SJCRH30 (cell line): ENCODE results near the gene PHKA2. TPM values are rescaled to one million over a fixed set of nuclear protein-coding genes. Genes with fewer than 3 reads are reported as not detected.
"Not testable (repeated sequence)": the region's sequence is repeated elsewhere in the genome, so short reads cannot be mapped to it uniquely, and the experiment has no call there.

ENCODE experiments used
- DNase-seq, 2 experiments: peaks; one replicate each; pipeline ENCODE4 v3.0.0-alpha.2; 2015 to 2020
- H3K27ac ChIP-seq: fragments of 250-450 bp; sonication (Bioruptor Pico); 2 replicates; pipeline ENCODE4 v1.5.1; 2020; ENCODE audit warnings: mild to moderate bottlenecking, moderate library complexity
- H3K27me3 ChIP-seq: fragments of 250-450 bp; sonication (Bioruptor Pico); 2 replicates; pipeline ENCODE4 v1.5.1; 2020; ENCODE audit warnings: mild to moderate bottlenecking, moderate library complexity
- H3K36me3 ChIP-seq: fragments of 250-450 bp; sonication (Bioruptor Pico); 2 replicates; pipeline ENCODE4 v1.5.1; 2020; ENCODE audit warnings: mild to moderate bottlenecking, moderate library complexity
- H3K4me1 ChIP-seq: fragments of 250-450 bp; sonication (Bioruptor Pico); 2 replicates; pipeline ENCODE4 v1.5.1; 2020; ENCODE audit warnings: mild to moderate bottlenecking, moderate library complexity
- H3K4me3 ChIP-seq: fragments of 250-450 bp; sonication (Bioruptor Pico); 2 replicates; pipeline ENCODE4 v1.5.1; 2020; ENCODE audit warnings: mild to moderate bottlenecking, moderate library complexity
- H3K9me3 ChIP-seq: fragments of 250-450 bp; sonication (Bioruptor Pico); replicated peaks from 2 replicates; pipeline ENCODE4 v1.5.1; 2020; ENCODE audit warnings: mild to moderate bottlenecking, moderate library complexity
- total RNA-seq: library from RNA; depleted of rRNA; stranded (reverse); fragments of >200 nt; shearing (Covaris generic); gene quantifications from 2 replicates; pipeline ENCODE4 v1.2.3, GENCODE V29; 2014

Gene PHKA2
- total RNA-seq, 1 experiment from 2014 or later = 30.3 TPM

- H3K4me1 ChIP-seq = peaks cover 18% of the 10 kb centered on the region
- H3K9me3 ChIP-seq = no peaks in the 10 kb centered on the region
- H3K4me3 ChIP-seq = no peak overlapping the region
- H3K27me3 ChIP-seq = no peaks in the 10 kb centered on the region
- DNase-seq = no peak
- H3K36me3 ChIP-seq = no peaks in the 10 kb centered on the region
- H3K27ac ChIP-seq = no peak overlapping the region
Measured at GRCh38 chrX:18995221-18995620, 11.3 kb upstream of the PHKA2 start.

GRCh38 chrX:18994713-18995112, 10.8 kb upstream of the PHKA2 start:
- H3K27ac ChIP-seq = no peak overlapping the region
- DNase-seq = no peak
- peaks cover 18% of the 10 kb centered on the region for H3K4me1 ChIP-seq
- H3K27me3 ChIP-seq = no peaks in the 10 kb centered on the region
- no peak overlapping the region for H3K4me3 ChIP-seq
- no peaks in the 10 kb centered on the region for H3K36me3 ChIP-seq
- no peaks in the 10 kb centered on the region for H3K9me3 ChIP-seq

GRCh38 chrX:18992829-18993228, 8.9 kb upstream of the PHKA2 start:
- Histone ChIP-seq H3K4me1 (peaks cover 18% of the 10 kb centered on the region), H3K27ac (peak overlapping the region; percentile 71), H3K9me3 (no peaks in the 10 kb centered on the region), H3K36me3 (no peaks in the 10 kb centered on the region), H3K4me3 (no peak overlapping the region), H3K27me3 (no peaks in the 10 kb centered on the region)
- peak; percentile 46 to 82 for DNase-seq

GRCh38 chrX:18985186-18985435, 1.2 kb upstream of the PHKA2 start:
- no peak for DNase-seq
- Histone ChIP-seq H3K27ac (peak overlapping the region; percentile 96), H3K36me3 (no peaks in the 10 kb centered on the region), H3K27me3 (no peaks in the 10 kb centered on the region), H3K4me1 (0 out of 2 replicates have a peak, but pooled peaks cover 2% of the 10 kb centered on the region), H3K4me3 (peak overlapping the region; percentile 90), H3K9me3 (no peaks in the 10 kb centered on the region)

GRCh38 chrX:18984381-18985185, 669 bp upstream of the PHKA2 start:
- Histone ChIP-seq H3K9me3 (no peaks in the 10 kb centered on the region), H3K36me3 (no peaks in the 10 kb centered on the region), H3K27me3 (no peaks in the 10 kb centered on the region), H3K27ac (peak overlapping the region; percentile 96), H3K4me3 (peak overlapping the region; percentile 90), H3K4me1 (0 out of 2 replicates have a peak, but pooled peaks cover 2% of the 10 kb centered on the region)
- peak; percentile 88 to 90 for DNase-seq

- H3K4me1 ChIP-seq = 0 out of 2 replicates have a peak, but pooled peaks cover 2% of the 10 kb centered on the region
- no peak overlapping the region for H3K27ac ChIP-seq
- H3K4me3 ChIP-seq = no peak overlapping the region
- DNase-seq = no peak
- H3K27me3 ChIP-seq = no peaks in the 10 kb centered on the region
- no peaks in the 10 kb centered on the region for H3K9me3 ChIP-seq
- H3K36me3 ChIP-seq = no peaks in the 10 kb centered on the region
Measured at GRCh38 chrX:18981124-18981807, 2.6 kb downstream of the PHKA2 start.

GRCh38 chrX:18980262-18980661, 3.7 kb downstream of the PHKA2 start:
- not testable (repeated sequence) for H3K36me3 ChIP-seq, H3K27ac ChIP-seq, H3K4me1 ChIP-seq, H3K9me3 ChIP-seq, DNase-seq, H3K27me3 ChIP-seq, H3K4me3 ChIP-seq

GRCh38 chrX:18974993-18975392, 8.9 kb downstream of the PHKA2 start:
- H3K4me1 ChIP-seq = peaks cover 11% of the 10 kb centered on the region
- H3K27me3 ChIP-seq = no peaks in the 10 kb centered on the region
- no peak for DNase-seq
- H3K9me3 ChIP-seq = 0 out of 2 replicates have a peak, but pooled peaks cover 2% of the 10 kb centered on the region
- no peak overlapping the region for H3K4me3 ChIP-seq
- no peak overlapping the region for H3K27ac ChIP-seq
- H3K36me3 ChIP-seq = no peaks in the 10 kb centered on the region

- no peaks in the 10 kb centered on the region for H3K36me3 ChIP-seq
- no peak overlapping the region for H3K4me3 ChIP-seq
- H3K4me1 ChIP-seq = peaks cover 11% of the 10 kb centered on the region
- H3K27ac ChIP-seq = no peak overlapping the region
- DNase-seq = peak; percentile 83 to 91
- 0 out of 2 replicates have a peak, but pooled peaks cover 2% of the 10 kb centered on the region for H3K9me3 ChIP-seq
- H3K27me3 ChIP-seq = no peaks in the 10 kb centered on the region
Measured at GRCh38 chrX:18973527-18974192, 10.3 kb downstream of the PHKA2 start.

- H3K36me3 ChIP-seq = no peaks in the 10 kb centered on the region
- H3K27me3 ChIP-seq = no peaks in the 10 kb centered on the region
- no peak overlapping the region for H3K4me3 ChIP-seq
- H3K9me3 ChIP-seq = 0 out of 2 replicates have a peak, but pooled peaks cover 2% of the 10 kb centered on the region
- DNase-seq = no peak
- peaks cover 11% of the 10 kb centered on the region for H3K4me1 ChIP-seq
- no peak overlapping the region for H3K27ac ChIP-seq
Measured at GRCh38 chrX:18971506-18971905, 12.4 kb downstream of the PHKA2 start.

- 0 out of 2 replicates have a peak, but pooled peaks cover 2% of the 10 kb centered on the region for H3K9me3 ChIP-seq
- no peaks in the 10 kb centered on the region for H3K36me3 ChIP-seq
- H3K4me3 ChIP-seq = no peak overlapping the region
- no peak for DNase-seq
- H3K27ac ChIP-seq = no peak overlapping the region
- peaks cover 11% of the 10 kb centered on the region for H3K4me1 ChIP-seq
- no peaks in the 10 kb centered on the region for H3K27me3 ChIP-seq
Measured at GRCh38 chrX:18970465-18970864, 13.4 kb downstream of the PHKA2 start.

GRCh38 chrX:18966624-18967023, 17.3 kb downstream of the PHKA2 start:
- no peak overlapping the region for H3K4me3 ChIP-seq
- H3K27ac ChIP-seq = no peak overlapping the region
- no peaks in the 10 kb centered on the region for H3K36me3 ChIP-seq
- no peak for DNase-seq
- H3K4me1 ChIP-seq = no peaks in the 10 kb centered on the region
- no peaks in the 10 kb centered on the region for H3K9me3 ChIP-seq
- no peaks in the 10 kb centered on the region for H3K27me3 ChIP-seq

- Histone ChIP-seq H3K4me3 (no peak overlapping the region), H3K9me3 (no peaks in the 10 kb centered on the region), H3K4me1 (no peaks in the 10 kb centered on the region), H3K36me3 (no peaks in the 10 kb centered on the region), H3K27me3 (no peaks in the 10 kb centered on the region), H3K27ac (no peak overlapping the region)
- DNase-seq = no peak
Measured at GRCh38 chrX:18964901-18965300, 19.0 kb downstream of the PHKA2 start.

GRCh38 chrX:18964026-18964425, 19.9 kb downstream of the PHKA2 start:
- Histone ChIP-seq H3K27me3 (no peaks in the 10 kb centered on the region), H3K27ac (no peak overlapping the region), H3K4me3 (no peak overlapping the region), H3K9me3 (no peaks in the 10 kb centered on the region), H3K36me3 (no peaks in the 10 kb centered on the region), H3K4me1 (no peaks in the 10 kb centered on the region)
- DNase-seq = no peak

GRCh38 chrX:18962329-18962728, 21.6 kb downstream of the PHKA2 start:
- no peaks in the 10 kb centered on the region for H3K36me3 ChIP-seq
- no peaks in the 10 kb centered on the region for H3K27me3 ChIP-seq
- H3K27ac ChIP-seq = no peak overlapping the region
- H3K4me3 ChIP-seq = no peak overlapping the region
- DNase-seq = no peak
- H3K9me3 ChIP-seq = no peaks in the 10 kb centered on the region
- H3K4me1 ChIP-seq = no peaks in the 10 kb centered on the region
